ENCODE measurements around the gene CPLANE1.
"Not testable (repeated sequence)": the region's sequence is repeated elsewhere in the genome, so short reads cannot be mapped to it uniquely, and the experiment has no call there.

Gene CPLANE1

DNA sequence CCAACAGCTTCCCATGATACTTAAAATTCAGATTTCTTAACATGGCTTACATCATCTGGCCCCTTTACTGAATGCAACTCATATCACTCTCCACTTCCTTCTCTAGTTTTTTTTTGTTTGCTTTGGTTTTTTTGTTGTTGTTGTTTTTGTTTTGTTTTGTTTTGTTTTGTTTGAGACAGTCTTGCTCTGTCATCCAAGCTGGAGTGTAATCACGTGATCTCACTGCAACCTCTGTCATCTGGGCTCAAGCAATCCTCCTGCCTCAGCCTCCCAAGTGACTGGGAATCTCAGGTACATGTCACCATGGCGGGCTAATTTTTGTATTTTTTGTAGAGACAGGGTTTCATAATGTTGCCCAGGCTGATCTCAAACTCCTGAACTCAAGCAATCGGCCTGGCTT, 41.4 kb downstream of the CPLANE1 start:
- DNase-seq = no peak

DNA sequence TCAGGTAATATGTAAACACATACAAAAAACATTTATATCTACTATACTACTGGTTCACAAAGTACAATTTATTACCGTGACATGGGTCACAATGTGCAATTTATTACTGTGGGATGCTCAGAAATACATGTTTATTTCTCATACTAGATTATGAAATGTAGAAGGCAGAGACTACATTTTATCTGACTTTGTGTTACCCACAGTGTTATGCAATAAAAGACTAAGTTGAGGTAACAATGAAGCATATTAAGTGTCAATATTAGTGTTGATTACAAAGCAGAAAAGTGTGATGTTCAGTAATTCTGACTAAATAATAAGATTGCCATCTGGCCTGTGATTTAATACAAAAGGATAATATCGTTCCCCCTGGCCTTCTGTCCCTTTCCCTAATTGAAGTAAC, 42.4 kb downstream of the CPLANE1 start:
- DNase-seq = no peak

DNA sequence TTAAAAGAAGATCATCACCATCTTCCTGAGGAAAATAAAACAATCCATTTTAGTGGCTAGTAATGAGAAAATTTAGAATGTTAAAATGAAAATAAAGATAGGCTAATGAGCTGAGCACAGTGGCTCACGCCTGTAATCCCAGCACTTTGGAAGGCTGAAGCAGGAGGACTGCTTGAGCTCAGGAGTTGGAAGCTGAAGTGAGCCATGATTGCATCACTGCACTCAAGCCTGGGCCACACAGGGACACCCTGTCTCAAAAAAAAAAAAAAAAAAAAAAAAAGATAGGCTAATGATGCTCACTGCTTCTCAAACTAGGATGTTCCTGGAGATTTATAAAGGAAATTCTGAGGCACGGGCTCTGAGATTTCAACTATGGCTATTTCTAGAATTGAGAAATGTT, 50.3 kb downstream of the CPLANE1 start:
- no peak for DNase-seq

DNA sequence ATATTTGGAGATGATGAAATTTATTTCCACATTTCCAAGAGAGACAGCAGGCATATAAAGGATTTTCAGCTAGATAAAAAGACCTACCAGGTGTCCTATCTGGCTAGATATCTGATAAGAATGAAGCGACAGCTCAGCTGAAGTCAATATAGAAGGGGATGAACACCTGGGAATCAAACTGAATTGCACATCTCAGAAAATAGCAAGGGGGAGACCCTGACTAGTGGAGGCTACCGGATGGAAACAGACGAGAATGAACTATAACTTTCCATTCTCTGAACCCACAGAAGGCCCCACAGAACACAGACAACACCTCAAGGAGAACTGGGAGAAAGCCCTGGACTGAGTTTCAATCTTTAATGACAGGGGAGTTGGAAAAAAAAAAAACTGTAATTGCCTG, 51.1 kb downstream of the CPLANE1 start:
- DNase-seq = no peak

DNA sequence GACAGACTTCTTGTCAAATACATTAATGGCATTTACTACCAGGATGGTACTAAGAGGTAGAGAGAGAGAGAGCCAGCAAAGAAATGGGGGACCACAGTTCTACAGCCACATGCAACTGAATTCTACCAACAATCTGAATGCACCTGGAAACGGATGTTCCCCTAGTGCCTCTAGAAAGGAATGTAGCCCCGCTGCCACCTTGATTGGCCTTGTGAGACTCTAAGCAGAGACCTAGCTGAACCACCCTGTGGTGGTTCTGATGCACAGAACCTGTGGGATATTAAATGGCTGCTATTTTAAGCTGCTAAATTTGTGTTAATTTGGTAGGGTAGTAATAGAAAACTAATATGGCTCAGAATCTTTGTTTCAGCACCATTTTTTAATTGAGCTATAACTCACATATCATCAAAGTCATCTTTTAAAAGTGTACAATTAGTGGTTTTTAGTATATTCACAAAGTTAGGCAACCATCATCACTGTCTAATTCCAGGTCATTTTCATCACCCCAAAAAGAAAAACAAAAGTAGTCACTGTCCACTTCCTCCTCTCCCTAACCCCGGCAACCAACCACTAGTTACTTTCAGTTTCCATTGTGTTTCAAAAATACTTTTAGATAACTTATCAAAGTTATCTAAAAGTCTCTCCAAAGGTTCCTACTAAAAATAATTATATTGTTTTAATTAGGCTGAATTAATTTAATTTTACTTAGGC, 51.7 kb downstream of the CPLANE1 start:
- no peak for DNase-seq

DNA sequence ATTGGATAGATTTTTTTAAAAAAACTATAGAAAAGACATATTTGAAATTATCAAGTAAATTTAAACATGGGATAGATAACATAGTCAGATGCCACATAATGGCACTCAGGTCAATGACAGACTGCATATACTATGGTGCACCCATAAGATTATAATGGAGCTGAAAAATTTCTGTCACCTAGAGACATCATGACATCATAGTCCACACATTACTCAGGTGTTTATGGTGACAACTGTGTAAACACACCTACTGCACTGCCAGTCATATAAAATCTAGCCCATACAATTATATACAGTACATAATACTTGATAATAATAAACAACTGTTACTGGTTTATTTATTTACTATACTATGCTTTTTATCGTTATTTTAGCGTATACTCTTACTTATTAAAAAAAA, 58.6 kb downstream of the CPLANE1 start:
- no peak for DNase-seq

DNA sequence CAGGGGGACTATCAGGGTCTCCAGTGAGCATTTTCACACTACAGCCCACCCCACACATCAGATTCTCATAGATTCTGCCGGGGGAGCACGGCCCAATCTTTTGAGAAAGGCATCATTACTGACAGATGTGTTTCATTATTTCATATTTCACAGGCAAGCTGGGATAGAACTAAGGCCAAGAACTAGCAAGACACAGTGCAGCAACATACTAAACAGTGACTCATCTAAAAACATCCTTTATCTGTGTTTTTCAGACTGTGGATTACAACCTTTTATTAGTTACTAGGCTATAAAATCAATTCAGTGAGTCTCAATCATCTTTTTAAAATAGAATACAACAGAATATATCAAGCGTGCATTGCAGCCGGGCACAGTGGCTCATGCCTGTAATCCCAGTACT, 59.8 kb downstream of the CPLANE1 start:
- DNase-seq = no peak

DNA sequence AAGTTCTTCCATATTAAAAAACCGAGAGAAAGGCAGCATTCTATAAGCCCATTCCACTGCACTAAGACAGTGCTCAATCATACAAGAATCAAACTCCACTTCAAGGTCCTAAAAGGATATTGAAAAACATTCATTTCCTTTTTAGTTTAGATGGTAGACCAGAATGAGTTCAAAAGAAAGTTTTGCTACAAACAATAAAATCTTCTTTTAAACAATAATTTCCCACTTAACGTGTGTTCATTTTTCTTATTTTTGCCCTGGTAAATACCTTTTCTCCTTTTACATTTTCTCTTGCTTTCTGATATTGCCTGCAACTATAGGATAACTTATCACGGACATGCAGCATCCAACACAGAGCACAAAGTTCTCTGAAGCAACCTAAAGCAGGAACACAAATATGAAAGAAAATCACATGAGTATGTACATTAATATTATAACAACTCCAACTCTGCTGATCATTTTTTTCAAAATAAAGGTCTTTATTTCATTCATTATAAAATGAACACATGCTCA, 61.7 kb downstream of the CPLANE1 start:
- DNase-seq = no peak

DNA sequence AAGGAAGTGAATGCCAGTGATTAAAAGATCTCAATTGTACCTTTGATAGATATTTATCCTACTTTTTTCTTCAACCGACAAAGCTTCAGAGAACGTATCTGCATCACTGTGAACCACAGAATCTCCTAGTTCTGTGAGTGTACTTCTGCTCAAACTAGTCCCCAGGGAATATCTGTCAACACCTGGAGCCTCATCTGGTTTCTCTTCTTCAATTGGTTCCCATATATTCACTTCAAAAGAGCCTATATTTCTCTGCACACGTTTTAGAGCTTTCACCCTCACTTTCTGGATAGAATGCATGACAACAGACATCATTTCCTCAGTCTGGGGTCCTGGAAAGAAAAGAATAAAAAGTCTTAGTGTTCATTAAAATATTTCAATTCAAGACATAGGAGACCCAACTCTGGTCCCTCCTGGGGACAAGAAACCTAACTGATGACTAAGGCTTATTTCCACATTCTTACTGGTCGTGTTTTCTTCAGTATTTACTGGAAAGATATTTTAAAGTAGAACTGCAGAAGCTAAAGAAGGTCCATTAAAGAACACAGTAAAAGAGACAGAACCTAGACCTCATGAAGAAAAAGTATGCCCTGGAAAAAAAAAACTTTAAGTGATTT, 64.3 kb downstream of the CPLANE1 start:
- no peak for DNase-seq

DNA sequence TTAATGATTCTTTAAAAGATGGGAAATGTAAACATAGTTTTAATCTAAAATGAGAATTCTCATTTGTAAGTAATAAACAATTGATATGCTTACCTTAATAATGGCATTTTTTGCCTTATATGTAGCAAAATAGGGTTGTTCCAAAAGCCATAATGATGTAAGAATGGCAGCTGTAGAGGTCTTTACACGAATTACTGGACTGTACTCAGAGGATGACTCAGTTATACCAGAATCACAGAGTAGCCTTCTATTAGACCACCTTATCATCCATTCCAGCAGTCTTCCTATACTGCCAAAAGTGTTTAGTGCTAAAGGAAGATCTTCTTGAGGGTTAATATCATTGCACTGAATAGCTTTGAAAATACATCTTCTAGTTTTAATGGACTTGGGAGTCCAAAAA, 66.5 kb downstream of the CPLANE1 start:
- DNase-seq = no peak

DNA sequence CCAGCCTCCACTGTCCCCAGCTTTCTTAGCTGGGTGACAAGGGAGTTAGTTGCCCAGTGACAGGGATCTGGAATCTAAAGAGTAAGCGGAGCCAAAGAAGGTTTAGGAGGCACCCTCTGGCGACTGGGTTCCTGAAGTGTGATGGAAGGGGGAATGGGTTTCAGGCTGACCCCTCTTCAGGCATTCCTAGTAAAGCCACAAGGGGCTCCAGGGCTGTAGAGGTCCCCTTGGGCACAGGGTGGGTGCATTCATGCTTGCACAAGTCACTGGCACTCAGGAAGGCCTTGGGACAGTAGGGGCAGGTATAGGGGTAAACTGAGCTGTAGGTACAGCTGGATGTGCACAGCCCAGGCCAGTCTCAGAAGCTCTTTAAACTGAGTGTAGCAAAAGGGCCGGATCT, 74.2 kb downstream of the CPLANE1 start:
- DNase-seq = no peak

DNA sequence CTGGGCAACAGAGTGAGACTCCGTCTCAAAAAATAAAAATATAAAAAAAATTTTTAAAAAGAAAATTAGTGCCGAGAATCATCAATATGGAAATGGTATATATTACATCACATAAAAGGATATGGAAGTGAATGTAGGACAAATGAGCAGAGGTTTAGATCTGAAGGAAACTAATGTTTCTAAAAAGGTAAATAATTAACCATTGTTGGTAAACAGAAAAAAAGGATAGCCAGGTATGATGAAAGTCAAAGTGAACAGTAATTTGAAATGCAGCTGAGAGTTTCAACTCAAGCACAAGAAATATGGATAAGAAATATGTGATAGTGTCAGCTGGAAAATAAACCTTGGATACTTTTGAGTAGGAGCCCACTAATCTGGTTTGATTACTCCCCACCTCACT, 76.2 kb downstream of the CPLANE1 start:
- no peak for DNase-seq

DNA sequence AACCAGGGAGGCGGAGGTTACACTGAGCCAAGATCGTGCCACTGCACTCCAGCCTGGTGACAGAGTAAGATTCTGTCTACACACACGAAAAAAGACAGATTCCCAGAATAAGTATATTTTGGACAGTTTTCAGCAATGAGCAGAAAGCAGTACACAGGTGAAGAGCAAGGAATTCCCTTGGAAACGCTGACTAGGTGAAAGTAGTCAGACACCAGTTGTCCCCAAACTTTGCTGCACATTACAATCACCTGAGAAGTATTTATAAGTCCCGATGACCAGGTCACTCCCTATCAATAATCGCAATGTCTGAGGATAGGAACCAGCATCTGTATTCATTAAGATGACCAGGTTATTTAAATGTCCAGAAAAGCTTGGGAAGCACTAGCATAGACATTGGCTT, 78.3 kb downstream of the CPLANE1 start:
- no peak for DNase-seq

DNA sequence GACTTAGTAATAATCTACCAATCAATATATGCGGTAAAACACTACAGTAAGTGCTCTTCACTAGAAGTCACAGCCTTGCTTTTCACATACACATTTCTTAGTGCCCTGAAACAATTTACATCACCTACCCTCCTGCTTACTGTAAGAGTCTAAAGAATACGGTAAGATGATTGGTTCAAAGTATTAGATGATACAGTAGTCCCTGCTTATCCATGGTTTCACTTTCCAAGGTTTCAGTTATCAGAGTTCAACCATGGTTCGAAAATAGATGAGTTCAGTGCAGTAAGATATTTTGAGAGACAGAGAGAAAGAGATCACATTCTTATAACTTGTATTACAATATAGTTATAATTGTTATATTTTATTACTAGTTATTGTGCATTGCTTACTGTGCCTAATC, 83.0 kb downstream of the CPLANE1 start:
- no peak for DNase-seq

DNA sequence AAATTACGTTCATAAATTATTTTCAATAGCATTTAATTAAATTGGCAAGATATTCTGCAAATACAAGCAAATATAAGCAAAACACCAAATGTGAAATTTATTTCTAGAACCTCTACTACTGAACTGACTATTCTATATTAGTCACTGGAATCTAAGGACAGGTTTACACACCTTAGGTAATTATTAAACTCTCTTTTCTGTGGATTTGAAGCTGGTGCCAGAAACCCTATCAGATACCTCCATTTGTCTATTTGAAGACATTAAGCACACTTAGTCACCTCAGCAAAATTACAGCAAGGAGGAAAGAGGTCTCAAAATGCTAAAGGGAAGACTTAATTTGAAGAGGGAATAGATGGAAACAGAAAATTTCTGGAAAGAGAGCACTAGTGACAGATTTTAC, 83.4 kb downstream of the CPLANE1 start:
- no peak for DNase-seq

DNA sequence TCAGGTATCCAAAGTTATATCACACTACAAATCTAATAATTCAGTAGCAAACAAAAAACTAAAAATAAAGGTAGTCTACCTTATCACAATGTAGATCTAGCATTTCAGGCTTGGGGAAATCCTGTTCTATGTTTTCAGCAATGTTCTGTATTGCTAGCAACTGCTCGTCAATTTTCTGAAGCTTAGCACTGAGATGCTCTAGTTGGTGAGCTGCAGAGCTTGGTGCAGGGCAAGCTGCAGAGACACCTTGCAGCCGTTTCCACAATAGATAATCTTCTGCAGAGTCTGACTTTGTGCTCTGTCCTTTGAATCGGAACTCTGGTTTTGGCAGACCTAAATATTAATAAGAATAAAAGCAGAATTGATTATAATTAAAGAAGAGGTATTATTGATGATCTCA, 95.5 kb downstream of the CPLANE1 start:
- no peak for DNase-seq

DNA sequence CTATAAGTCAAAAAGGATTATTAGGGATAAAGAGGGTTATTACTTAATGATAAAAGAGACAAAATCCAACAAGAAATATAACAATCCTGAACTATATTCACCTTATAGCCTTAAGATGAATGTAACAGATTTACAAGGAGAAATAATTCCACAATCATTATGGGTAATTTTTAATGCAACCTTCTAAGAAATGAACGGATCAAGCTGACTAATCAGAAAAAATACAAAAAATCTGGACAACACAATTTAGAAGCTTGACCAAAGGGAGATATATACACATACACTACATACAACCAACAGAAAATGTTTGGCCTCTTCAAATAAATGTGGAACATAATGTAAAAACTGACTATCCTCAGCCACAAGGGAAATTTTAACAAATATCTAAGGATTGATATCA, 102.3 kb downstream of the CPLANE1 start:
- no peak for DNase-seq

DNA sequence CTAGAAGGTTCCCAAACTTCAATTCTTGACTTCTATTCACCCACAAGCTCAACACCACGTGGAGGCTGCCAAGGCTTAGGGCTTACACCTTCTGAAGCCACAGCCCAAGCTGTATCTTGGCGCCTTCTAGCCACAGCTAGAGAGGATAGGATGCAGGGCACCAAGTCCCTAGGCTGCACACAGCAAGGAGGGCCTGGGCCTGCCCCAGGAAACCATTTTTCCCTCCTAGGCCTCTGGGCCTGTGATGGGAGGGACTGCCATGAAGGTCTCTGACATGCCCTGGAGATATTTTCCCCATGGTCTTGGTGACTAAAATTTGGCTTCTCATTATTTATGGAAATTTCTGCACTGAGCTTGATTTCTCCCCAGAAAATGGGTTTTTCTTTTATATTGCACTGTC, 112.5 kb downstream of the CPLANE1 start:
- no peak for DNase-seq

DNA sequence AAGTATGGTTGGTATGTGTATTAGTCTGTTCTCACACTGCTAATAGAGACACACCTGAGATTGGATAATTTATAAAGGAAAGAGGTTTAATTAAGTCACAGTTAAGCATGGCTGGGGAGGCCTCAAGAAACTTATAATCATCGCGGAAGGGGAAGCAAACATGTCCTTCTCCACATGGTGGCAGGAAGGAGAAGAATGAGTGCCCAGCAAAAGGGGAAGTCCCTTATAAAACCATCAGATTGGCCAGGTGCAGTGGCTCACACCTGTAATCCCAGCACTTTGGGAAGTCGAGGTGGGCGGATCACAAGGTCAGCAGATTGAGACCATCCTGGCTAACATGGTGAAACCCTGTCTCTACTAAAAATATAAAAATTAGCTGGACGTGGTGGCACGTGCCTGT, 113.9 kb downstream of the CPLANE1 start:
- DNase-seq = not testable (repeated sequence)

DNA sequence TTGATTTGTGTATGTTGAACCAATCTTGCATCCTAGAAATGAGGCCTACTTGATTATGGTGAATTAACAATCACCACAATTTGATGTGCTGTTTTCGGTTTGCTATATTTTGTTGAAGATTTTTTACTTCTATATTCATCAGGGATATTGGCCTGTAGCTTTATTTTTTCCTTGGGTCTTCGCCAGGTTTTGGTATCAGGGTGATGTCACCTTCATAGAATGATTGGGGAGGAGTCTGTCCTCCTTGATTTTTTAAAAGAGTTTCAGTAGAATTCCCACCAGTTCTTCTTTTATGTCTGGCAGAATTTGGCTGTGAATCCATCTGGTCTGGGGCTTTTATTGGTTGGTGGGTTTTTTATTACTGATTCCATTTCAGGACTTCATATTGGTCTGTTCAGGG, 115.2 kb downstream of the CPLANE1 start:
- no peak for DNase-seq

DNA sequence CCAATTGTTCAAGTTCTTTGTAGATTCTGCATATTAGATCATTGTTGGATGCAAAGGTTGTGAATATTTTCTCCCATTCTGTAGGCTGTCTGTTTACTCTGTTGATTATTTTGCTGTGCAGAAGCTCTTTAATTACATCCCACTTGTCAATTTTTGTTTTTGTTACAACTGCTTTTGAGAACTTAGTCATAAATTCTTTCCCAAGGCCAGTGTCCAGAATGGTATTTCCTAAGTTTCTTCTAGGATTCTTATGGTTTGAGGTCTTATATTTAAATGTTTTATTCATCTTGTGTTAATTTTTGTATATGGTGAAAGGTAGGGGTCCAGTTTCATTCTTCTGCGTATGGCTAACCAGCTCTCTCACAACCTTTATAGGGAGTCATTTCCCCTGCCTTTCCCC, 116.5 kb downstream of the CPLANE1 start:
- DNase-seq = no peak

DNA sequence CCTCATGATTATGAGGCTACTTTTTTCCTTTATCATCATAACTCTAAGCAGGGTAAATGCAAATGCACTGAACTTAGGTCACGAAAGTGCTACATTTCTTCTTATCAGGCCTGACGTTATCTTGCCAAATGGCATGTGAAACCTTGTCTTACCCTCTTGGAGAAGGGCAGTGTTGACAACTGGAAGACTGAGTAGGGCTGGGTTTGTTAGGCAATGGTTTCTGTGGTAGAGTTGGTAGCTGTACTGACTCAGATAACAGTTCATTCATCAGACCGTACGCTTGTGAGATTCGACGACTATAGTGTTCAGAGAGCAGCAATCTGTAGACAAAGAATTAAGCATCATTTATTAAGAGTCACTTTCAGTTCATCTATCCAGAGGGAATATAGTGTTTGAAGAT, 127.7 kb downstream of the CPLANE1 start:
- no peak for DNase-seq

DNA sequence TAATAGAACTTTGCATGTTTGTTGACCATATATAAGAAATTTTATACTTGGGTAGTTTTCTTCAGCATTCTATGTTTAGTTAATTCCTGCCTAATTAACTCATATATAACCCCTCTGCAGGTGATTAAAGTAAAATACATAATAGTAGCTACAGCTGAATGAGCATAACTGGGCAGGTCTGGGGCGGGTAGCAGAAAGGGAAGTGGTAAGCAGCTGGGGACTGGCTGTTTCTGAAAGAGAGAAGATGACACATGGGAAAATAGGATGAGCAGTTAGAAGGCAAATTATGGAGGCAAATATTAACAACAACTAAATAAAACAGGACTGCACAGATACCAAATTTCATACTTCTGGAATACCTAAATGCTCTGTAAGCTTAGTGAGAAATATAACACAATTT, 128.1 kb downstream of the CPLANE1 start:
- DNase-seq = no peak

DNA sequence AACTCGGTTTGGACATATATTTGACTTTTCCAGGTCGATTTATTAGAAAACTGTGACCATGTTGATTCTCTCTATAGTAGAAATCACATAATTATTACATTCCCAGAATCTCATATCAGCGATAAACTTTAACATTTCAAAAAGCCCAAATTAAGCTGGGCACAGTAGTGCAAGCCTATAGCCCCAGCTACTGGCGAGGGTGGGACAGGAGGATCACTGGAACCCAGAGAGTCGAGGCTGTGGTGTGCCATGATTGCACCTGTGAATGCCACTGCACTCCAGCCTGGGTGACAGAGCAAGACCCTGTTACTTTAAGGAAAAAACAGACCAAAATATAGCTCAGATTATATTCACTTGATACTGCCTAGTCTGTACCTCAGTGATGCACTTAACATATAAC, 128.9 kb downstream of the CPLANE1 start:
- DNase-seq = no peak

DNA sequence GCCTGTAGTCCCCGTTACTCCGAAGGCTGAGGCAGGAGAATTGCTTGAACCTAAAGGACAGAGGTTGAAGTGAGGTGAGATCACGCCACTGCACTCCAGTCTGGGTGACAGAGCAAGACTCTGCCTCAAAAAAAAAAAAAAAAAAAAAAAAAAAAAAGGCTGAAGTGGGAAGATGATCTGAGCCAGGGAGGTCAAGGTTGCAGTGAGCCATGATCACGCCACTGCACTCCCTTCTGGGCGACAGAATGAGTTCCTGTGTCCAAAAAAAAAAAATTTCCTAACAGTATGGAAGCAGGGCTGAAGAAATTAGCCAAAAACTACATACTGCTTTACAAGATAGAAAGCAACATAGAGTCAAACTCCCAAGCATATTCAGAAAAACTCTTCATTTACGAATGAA, 132.8 kb downstream of the CPLANE1 start:
- no peak for DNase-seq
